Prostate gland (tissue), 2 donors: ENCODE data around the gene TH.

Source experiments
- CTCF ChIP-seq, 4 experiments: fragments of 200-600 bp in 2 of 4; fragments of 450-650 bp in 2 of 4; sonication (generic) in 2 of 4; IDR thresholded peaks; 1 replicate in 3 of 4; 2 replicates in 1 of 4; pipeline ENCODE4 v1.5.1; 2016 to 2019; ENCODE audit warnings: antibody characterized with exemption in 4 of 4, mild to moderate bottlenecking in 2 of 4, moderate library complexity in 2 of 4
- POLR2A ChIP-seq: fragments of 450-650 bp; IDR thresholded peaks from one replicate; pipeline ENCODE4 v1.6.1; 2016; ENCODE audit warnings: antibody characterized with exemption, mild to moderate bottlenecking

DNA sequence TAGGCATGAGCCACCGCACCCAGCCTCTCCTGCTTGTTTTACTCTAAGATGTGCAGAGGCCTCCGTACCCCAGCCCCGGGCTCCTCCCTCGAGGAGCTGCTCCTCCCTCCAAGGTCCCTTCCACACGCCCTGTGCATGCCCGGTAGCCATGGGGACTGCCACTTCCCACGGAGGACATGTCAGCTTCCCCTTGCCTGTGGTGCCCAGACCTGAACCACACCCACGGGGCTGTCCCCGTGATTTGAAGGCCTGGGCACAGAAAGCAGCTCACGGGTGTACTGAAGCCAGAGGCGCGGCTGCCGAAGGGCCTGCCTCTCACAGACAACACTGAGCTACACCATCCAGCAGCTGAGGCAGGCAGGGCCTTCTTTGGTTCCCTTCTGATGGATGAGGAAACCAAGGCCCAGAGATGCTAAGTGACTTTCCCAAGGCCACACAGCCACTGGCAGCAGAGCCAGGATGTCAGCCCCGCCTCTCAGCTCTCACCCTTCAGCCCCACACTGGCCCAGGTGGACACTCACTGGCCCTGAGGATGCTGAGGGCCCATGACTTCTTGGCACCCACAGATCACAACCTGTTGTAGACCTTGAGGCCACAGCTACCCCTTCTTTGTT is 17.9 kb downstream of the TH start:
- no peak for TF ChIP-seq CTCF (IDR thresholded peaks at IDR 0.05)
- TF ChIP-seq POLR2A = no peak
